Inferior parietal cortex (tissue), 1 donor: ENCODE data around the gene AP4B1.

Source experiments
- DNase-seq: peaks from one replicate; pipeline ENCODE4 v3.0.0-alpha.2; 2016; ENCODE audit errors: extremely low spot score

AP4B1 gene

GRCh38 chr1:113895098-113895497 is 9.5 kb downstream of the AP4B1 start:
- DNase-seq, result no peak

GRCh38 chr1:113893267-113893666 is 11.3 kb downstream of the AP4B1 start:
- DNase-seq, result no peak

- no peak for DNase-seq
Observed at GRCh38 chr1:113891631-113892220, 12.9 kb downstream of the AP4B1 start.

- no peak for DNase-seq
Observed at GRCh38 chr1:113890816-113891215, 13.8 kb downstream of the AP4B1 start.

GRCh38 chr1:113887402-113888175 is 17.0 kb downstream of the AP4B1 start, which contains the start of gene BCL2L15:
Gene BCL2L15 (minus strand): TSS chr1:113887581. CDS start chr1:113887375, 206 bp downstream.
- no peak for DNase-seq

- no peak for DNase-seq
Observed at GRCh38 chr1:113886417-113887401, 17.9 kb downstream of the AP4B1 start.

- DNase-seq, result no peak
Observed at GRCh38 chr1:113881661-113882060, 22.9 kb downstream of the AP4B1 start.

- DNase-seq, result no peak
Observed at GRCh38 chr1:113879739-113880038, 24.9 kb downstream of the AP4B1 start.

- no peak for DNase-seq
Observed at GRCh38 chr1:113876176-113876575, 28.4 kb downstream of the AP4B1 start.

- DNase-seq, result peak; percentile 17
Observed at GRCh38 chr1:113875714-113876113, 28.9 kb downstream of the AP4B1 start.

GRCh38 chr1:113874012-113874879 is 30.4 kb downstream of the AP4B1 start:
- no peak for DNase-seq

GRCh38 chr1:113872219-113872935 is 32.2 kb downstream of the AP4B1 start:
- DNase-seq, result no peak

- peak; percentile 18 for DNase-seq
Observed at GRCh38 chr1:113871597-113872113, 32.9 kb downstream of the AP4B1 start, which contains the start of gene PTPN22. Gene PTPN22 (minus strand): TSS chr1:113871712.

GRCh38 chr1:113870778-113871177 is 33.8 kb downstream of the AP4B1 start:
- no peak for DNase-seq

GRCh38 chr1:113868387-113869083 is 36.1 kb downstream of the AP4B1 start:
- DNase-seq, result no peak

- DNase-seq, result no peak
Observed at GRCh38 chr1:113861641-113862040, 43.0 kb downstream of the AP4B1 start.

GRCh38 chr1:113860891-113861290 is 43.7 kb downstream of the AP4B1 start:
- no peak for DNase-seq

GRCh38 chr1:113859478-113860175 is 45.0 kb downstream of the AP4B1 start:
- DNase-seq, result no peak

- no peak for DNase-seq
Observed at GRCh38 chr1:113858982-113859381, 45.6 kb downstream of the AP4B1 start.
